ENCODE data around the gene PARD6B.
"Not testable (repeated sequence)": the region's sequence is repeated elsewhere in the genome, so short reads cannot be mapped to it uniquely, and the experiment has no call there.

Gene PARD6B

GRCh38 chr20:50713657-50714101, 17.7 kb upstream of the PARD6B start:
- DNase-seq (ENCODE audit: low spot score) = no peak
- in situ Hi-C loops (cut with MboI; ENCODE audit: low pct_unique_long_range_greater_than_20kb, low sequenced_read_pairs, unreplicated experiment) = no loop called here
- no peak for TF ChIP-seq CTCF (IDR thresholded peaks at IDR 0.05; ENCODE audit: extremely low read depth, insufficient read depth, missing control alignments)

- in situ Hi-C loops (cut with MboI; ENCODE audit: low pct_unique_long_range_greater_than_20kb, low sequenced_read_pairs, unreplicated experiment); DNase-seq (ENCODE audit: low spot score): not testable (repeated sequence)
Observed at GRCh38 chr20:50714426-50714825, 17.0 kb upstream of the PARD6B start.

- no peak for DNase-seq (ENCODE audit: low spot score)
- in situ Hi-C loops (cut with MboI; ENCODE audit: low pct_unique_long_range_greater_than_20kb, low sequenced_read_pairs, unreplicated experiment) = no loop called here
Observed at GRCh38 chr20:50715694-50716093, 15.7 kb upstream of the PARD6B start.

GRCh38 chr20:50716518-50716917, 14.9 kb upstream of the PARD6B start:
- DNase-seq (ENCODE audit: low spot score) = no peak
- in situ Hi-C loops (cut with MboI; ENCODE audit: low pct_unique_long_range_greater_than_20kb, low sequenced_read_pairs, unreplicated experiment) = no loop called here
- TF ChIP-seq CTCF (IDR thresholded peaks at IDR 0.05; ENCODE audit: extremely low read depth, insufficient read depth, missing control alignments) = no peak

More at GRCh38 chr20:50715694-50716093, 15.7 kb upstream of the PARD6B start:
- TF ChIP-seq CTCF (IDR thresholded peaks at IDR 0.05; ENCODE audit: extremely low read depth, insufficient read depth, missing control alignments) = no peak

GRCh38 chr20:50717312-50717711, 14.1 kb upstream of the PARD6B start:
- in situ Hi-C loops (cut with MboI; ENCODE audit: low pct_unique_long_range_greater_than_20kb, low sequenced_read_pairs, unreplicated experiment) = no loop called here
- DNase-seq (ENCODE audit: low spot score) = no peak
- no peak for TF ChIP-seq CTCF (IDR thresholded peaks at IDR 0.05; ENCODE audit: extremely low read depth, insufficient read depth, missing control alignments)

- in situ Hi-C loops (cut with MboI; ENCODE audit: low pct_unique_long_range_greater_than_20kb, low sequenced_read_pairs, unreplicated experiment) = no loop called here
- no peak for DNase-seq (ENCODE audit: low spot score)
- TF ChIP-seq CTCF (IDR thresholded peaks at IDR 0.05; ENCODE audit: extremely low read depth, insufficient read depth, missing control alignments) = no peak
Observed at GRCh38 chr20:50717974-50718761, 13.2 kb upstream of the PARD6B start.

- in situ Hi-C loops (cut with MboI; ENCODE audit: low pct_unique_long_range_greater_than_20kb, low sequenced_read_pairs, unreplicated experiment) = no loop called here
- no peak for TF ChIP-seq CTCF (IDR thresholded peaks at IDR 0.05; ENCODE audit: extremely low read depth, insufficient read depth, missing control alignments)
- no peak for DNase-seq (ENCODE audit: low spot score)
Observed at GRCh38 chr20:50719328-50719727, 12.1 kb upstream of the PARD6B start.

Data from GM13977 (cell line).